H54 (cell line): ENCODE results near the gene BARHL1.

Experiments used
- DNase-seq: peaks from one replicate; pipeline ENCODE4 v3.0.0; 2011; ENCODE audit warnings: low spot score, mixed read lengths; ENCODE audit not compliant: insufficient read length
- FAIRE-seq: peaks from 3 replicates; lab custom pipeline; 2011; peaks lifted over from hg19 to GRCh38; lab: Jason Lieb, UNC
- POLR2A ChIP-seq: IDR thresholded peaks from 2 replicates; pipeline ENCODE4 v1.6.1; 2011; ENCODE audit warnings: low read depth, mild to moderate bottlenecking, low read length

The BARHL1 gene

GRCh38 chr9:132597073-132597775 is 14.8 kb downstream of the BARHL1 start:
- no peak for FAIRE-seq
- DNase-seq, result no peak
- TF ChIP-seq POLR2A, result no peak

DNA sequence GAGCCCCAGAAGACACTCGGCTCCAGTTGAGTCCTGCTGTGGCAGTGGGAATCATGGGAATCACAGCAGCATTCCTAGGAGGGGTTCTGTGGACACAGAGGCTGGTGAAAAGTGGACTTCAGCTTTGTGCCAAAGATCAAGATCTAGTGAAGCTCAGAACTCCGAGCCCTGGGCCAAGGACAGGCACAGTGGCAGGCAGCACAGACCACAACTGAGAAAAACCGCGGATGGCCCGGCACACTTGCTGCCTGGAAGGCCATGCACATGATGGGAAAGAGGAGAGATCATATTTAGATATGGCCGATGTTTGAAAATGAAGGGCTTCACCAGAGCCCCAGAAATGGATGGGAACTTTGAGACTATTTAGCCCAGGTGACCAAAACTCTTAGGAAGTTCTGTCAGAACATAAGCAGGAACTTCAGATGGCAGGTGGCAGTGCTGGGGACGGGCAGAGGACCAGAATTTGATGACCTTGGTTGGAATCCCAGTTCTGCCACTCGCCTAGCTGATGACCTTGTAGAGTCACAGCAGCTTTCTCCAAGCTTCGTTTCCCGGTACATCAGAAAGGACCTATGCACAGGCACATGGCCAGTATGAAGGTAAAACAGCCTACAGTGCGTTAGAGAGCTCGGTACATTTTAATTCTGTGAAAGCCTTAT is 18.0 kb downstream of the BARHL1 start:
- no peak for FAIRE-seq
- DNase-seq, result no peak

GRCh38 chr9:132602207-132602606 is 19.8 kb downstream of the BARHL1 start:
- DNase-seq (no peak), FAIRE-seq (no peak)
- TF ChIP-seq POLR2A, result no peak

More for the DNA sequence above, 18.0 kb downstream of the BARHL1 start:
- no peak for TF ChIP-seq POLR2A

DNA sequence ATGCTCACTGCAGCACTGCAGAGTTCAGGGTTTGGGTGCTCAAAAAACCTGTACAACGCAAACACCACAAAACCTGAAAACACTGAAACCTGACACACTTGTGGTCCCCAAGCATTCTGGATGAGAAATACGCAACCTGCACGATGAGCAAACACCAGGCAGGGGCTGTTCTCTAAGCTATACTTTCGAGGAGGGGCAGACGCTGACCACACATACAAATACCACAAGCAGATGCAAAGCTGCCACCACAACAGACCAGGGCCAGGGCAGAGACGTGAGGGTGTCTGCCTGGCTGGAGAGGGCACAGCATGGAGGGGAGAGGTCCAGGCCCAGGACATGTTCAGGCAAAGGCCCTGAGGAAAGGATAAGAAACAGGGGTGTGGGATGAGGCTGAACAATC is 23.0 kb downstream of the BARHL1 start:
- FAIRE-seq, result no peak
- no peak for DNase-seq
- TF ChIP-seq POLR2A, result no peak

- DNase-seq (no peak), FAIRE-seq (no peak)
- TF ChIP-seq POLR2A, result no peak
Measured at GRCh38 chr9:132606066-132606465, 23.7 kb downstream of the BARHL1 start.

DNA sequence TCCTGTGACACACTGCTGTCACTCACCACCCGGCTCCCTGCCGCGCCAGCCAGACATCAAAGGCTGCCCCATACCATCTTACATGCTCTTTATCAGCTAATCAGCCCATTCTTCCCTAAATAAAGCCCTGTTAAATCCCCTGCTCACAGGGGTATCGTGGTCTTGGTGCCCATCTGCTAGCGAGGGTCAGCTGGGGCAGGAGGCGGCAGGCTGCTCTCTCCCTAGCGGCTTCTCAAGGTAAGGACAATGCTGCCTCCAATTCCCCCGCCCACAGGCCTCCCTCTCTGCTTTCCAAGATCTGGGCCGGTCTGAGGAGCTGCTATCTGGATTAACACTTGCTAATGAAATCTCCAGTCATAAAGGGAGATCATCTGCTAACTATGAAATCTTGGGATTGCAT is 26.8 kb downstream of the BARHL1 start:
- no peak for TF ChIP-seq POLR2A
- FAIRE-seq, result no peak
- no peak for DNase-seq

GRCh38 chr9:132609829-132610228 is 27.4 kb downstream of the BARHL1 start:
- no peak for TF ChIP-seq POLR2A
- DNase-seq (peak; percentile 96), FAIRE-seq (peak; percentile 96)

GRCh38 chr9:132610661-132611060 is 28.3 kb downstream of the BARHL1 start:
- FAIRE-seq, result no peak
- TF ChIP-seq POLR2A, result no peak

GRCh38 chr9:132614324-132614723 is 31.9 kb downstream of the BARHL1 start:
- no peak for FAIRE-seq
- no peak for TF ChIP-seq POLR2A
- DNase-seq, result no peak

More at GRCh38 chr9:132610661-132611060, 28.3 kb downstream of the BARHL1 start:
- DNase-seq, result no peak

- TF ChIP-seq POLR2A, result no peak
- FAIRE-seq (no peak), DNase-seq (no peak)
Measured at GRCh38 chr9:132615774-132616173, 33.4 kb downstream of the BARHL1 start.

DNA sequence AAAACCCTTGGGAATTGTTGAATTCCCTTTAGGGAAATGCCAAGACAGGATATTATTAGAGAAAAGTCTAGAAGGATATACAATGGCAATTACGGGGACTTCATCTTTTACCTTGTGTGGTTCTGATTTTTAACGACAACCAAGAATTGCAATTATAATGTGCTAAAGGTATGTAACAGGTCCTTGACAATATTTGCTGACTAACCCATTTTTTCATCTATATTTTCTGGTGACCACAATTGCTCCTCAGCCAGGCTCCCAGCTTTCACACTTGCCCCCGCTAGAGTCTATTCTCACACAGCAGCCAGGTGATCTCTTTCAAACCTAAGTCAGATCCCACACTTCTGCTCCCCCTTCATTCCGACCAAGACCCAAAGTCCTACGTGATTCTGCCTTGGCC is 34.3 kb downstream of the BARHL1 start:
- DNase-seq (no peak), FAIRE-seq (no peak)
- no peak for TF ChIP-seq POLR2A

- peak; percentile 43 for FAIRE-seq
- no peak for TF ChIP-seq POLR2A
- DNase-seq, result no peak
Measured at GRCh38 chr9:132622159-132622558, 39.8 kb downstream of the BARHL1 start.

- no peak for TF ChIP-seq POLR2A
- DNase-seq (no peak), FAIRE-seq (no peak)
Measured at GRCh38 chr9:132626285-132626684, 43.9 kb downstream of the BARHL1 start.

GRCh38 chr9:132627106-132627505 is 44.7 kb downstream of the BARHL1 start:
- no peak for TF ChIP-seq POLR2A
- DNase-seq, result no peak
- no peak for FAIRE-seq

DNA sequence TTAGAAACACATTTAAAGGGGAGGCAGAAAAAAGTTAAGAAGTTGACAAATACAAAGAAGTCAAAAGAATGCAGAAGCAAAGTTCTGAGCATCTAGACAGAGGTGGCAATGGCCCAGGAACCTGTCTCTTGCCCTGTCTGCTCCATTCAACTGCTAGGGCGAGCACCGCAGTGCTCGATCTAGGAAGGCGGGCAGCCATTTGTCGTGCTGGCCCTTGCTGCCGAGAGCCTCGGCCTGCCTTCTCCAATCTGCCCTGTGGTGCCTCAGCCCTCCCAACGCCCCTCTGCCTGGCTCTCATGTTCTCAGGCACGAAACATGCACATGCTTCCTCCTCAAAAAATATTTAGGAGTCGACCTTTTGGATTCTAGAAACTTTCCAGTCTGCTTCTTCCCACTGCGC is 45.2 kb downstream of the BARHL1 start:
- no peak for DNase-seq
- no peak for TF ChIP-seq POLR2A
- FAIRE-seq, result no peak
